Activated B cell treated with CpG ODN at 0.5 μM for 24 hours (primary cell): ENCODE results near the gene ANAPC2. TPM values are rescaled to one million over a fixed set of nuclear protein-coding genes. Genes with fewer than 3 reads are reported as not detected.

Source experiments
- ATAC-seq: fragments of 200-7000 bp; cut with Tn5 transposase; one replicate; pipeline ENCODE4 v1.10.0; 2021; ENCODE audit warnings: low read depth, mild to moderate bottlenecking, moderate library complexity
- CTCF ChIA-PET: fragments of 350-600 bp; sonication (Branson Sonifier 250); formaldehyde crosslinking; loops from one replicate; lab custom pipeline; 2021; ENCODE audit warnings: antibody characterized with exemption; lab: Charles Lee
- POLR2A ChIA-PET: fragments of 350-600 bp; sonication (Branson Sonifier 250); formaldehyde crosslinking; loops from one replicate; lab custom pipeline; 2021; ENCODE audit warnings: antibody characterized with exemption; lab: Charles Lee
- DNase-seq: peaks from one replicate; pipeline ENCODE4 v3.0.0; 2022
- H3K27ac Mint-ChIP-seq: one replicate; pipeline ENCODE4 v1.8.0; 2020; ENCODE audit warnings: mixed read lengths
- H3K27me3 Mint-ChIP-seq: one replicate; pipeline ENCODE4 v1.8.0; 2021; ENCODE audit warnings: mixed read lengths
- H3K36me3 Mint-ChIP-seq: one replicate; pipeline ENCODE4 v1.8.0; 2021; ENCODE audit warnings: low read depth, mixed read lengths
- H3K4me1 Mint-ChIP-seq: one replicate; pipeline ENCODE4 v1.8.0; 2021; ENCODE audit warnings: mixed read lengths
- H3K4me3 Mint-ChIP-seq: one replicate; pipeline ENCODE4 v1.8.0; 2020; ENCODE audit warnings: mild to moderate bottlenecking, mixed read lengths
- H3K9me3 Mint-ChIP-seq: one replicate; pipeline ENCODE4 v1.8.0; 2020; ENCODE audit warnings: mixed read lengths
- intact Hi-C: fragments of 100-400 bp; cut with micrococcal nuclease; formaldehyde crosslinking; loops from one replicate; pipeline ENCODE4 v1.15.1; 2024
- total RNA-seq: library from RNA; stranded (reverse); gene quantifications from 2 replicates; pipeline ENCODE4 v1.2.3, GENCODE V29; 2022
- TF ChIP-seq, protein P1 (sequence below): fragments of 200-600 bp; IDR thresholded peaks from one replicate; pipeline ENCODE4 v1.8.0; 2022; ENCODE audit warnings: antibody characterized with exemption, mild to moderate bottlenecking

Gene ANAPC2
- total RNA-seq, 1 donor from 2014 or later: 93.9 TPM

DNA sequence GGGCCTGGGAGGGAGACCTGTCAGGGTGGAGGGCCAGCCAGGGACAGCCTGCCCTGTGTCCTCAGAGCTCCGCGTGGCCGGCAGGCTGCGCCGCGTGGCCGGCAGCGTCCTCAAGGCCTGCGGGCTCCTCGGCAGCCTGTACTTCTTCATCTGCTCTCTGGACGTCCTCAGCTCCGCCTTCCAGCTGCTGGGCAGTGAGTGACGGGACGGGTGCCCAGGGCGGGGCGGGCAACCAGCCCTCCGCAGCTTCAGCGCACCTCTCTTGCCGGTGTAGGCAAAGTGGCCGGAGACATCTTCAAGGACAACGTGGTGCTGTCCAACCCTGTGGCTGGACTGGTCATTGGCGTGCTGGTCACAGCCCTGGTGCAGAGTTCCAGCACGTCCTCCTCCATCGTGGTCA, 44.1 kb upstream of the ANAPC2 start:
- H3K36me3 Mint-ChIP-seq: no peaks in the 10 kb centered on the region
- H3K4me1 Mint-ChIP-seq: peaks cover 30% of the 10 kb centered on the region
- ChIA-PET CTCF (no interaction called here), POLR2A (interaction anchor here (0.6 kb wide), 1 partner anchor 112 kb away, joined by 4 read pairs; no protein-coding TSS in a partner anchor)
- DNase-seq (no peak), ATAC-seq (no peak)
- peaks cover 2% of the 10 kb centered on the region for H3K27me3 Mint-ChIP-seq
- H3K9me3 Mint-ChIP-seq: no peaks in the 10 kb centered on the region
- no peak overlapping the region for H3K27ac Mint-ChIP-seq
- intact Hi-C loops: no loop called here
- TF ChIP-seq, protein P1, sequence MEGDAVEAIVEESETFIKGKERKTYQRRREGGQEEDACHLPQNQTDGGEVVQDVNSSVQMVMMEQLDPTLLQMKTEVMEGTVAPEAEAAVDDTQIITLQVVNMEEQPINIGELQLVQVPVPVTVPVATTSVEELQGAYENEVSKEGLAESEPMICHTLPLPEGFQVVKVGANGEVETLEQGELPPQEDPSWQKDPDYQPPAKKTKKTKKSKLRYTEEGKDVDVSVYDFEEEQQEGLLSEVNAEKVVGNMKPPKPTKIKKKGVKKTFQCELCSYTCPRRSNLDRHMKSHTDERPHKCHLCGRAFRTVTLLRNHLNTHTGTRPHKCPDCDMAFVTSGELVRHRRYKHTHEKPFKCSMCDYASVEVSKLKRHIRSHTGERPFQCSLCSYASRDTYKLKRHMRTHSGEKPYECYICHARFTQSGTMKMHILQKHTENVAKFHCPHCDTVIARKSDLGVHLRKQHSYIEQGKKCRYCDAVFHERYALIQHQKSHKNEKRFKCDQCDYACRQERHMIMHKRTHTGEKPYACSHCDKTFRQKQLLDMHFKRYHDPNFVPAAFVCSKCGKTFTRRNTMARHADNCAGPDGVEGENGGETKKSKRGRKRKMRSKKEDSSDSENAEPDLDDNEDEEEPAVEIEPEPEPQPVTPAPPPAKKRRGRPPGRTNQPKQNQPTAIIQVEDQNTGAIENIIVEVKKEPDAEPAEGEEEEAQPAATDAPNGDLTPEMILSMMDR: no peak
- H3K4me3 Mint-ChIP-seq: no peak overlapping the region

DNA sequence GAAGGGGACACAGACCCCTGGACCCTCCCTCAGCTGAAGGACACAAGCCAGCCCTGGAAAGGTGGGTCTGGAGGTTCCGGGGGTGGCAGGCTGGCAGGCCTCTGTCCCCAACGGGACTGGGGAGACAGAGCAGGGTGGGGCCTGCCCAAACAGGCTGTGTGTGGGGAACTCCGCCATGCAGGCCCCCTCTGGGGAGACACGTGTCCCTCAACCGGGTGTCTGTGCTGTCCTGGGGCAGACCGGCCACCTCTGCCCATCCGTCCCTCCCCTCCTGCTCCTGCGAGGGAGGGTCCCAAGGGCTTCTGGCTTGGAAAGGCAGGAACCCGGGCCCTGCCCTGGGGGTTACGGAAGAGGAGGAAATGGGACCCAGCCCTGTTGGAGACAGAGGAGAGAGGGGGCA, 43.7 kb upstream of the ANAPC2 start:
- peaks cover 31% of the 10 kb centered on the region for H3K4me1 Mint-ChIP-seq

DNA sequence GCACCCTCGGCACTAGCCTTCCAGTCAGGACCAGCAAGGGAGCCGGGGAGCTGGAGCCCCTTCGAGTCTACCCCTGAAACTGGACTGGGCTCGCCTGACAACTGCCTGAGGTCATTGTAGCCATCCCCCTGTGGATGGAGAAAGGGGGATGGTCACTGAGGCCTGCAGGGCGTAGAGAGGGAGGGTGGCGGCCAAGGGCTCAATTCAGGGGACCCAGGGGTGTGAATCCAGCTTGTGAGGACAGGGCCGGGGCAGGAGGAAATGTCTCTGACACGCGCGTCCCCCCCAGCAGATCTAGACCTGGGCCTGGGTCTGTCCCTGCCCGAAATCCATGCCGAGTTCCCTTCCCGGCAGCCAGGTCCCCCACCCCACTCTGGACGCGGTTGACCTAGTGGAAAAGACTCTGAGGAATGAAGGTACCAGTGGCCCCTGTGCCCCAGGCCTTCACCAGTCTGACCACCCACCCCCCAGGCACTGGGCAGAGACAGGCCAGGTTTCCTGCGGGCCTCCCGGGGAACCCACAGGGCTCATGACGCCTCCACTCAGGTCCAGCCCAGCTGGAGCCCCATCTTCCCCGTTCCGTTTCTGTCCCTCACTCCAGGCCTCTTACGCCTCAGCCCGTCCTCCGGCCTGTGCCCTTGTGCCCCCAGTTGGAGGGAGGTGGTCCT, 43.1 kb upstream of the ANAPC2 start:
- Mint-ChIP-seq H3K36me3 (no peaks in the 10 kb centered on the region), H3K27ac (no peak overlapping the region), H3K27me3 (peaks cover 2% of the 10 kb centered on the region), H3K4me3 (no peak overlapping the region), H3K9me3 (no peaks in the 10 kb centered on the region), H3K4me1 (peaks cover 25% of the 10 kb centered on the region)
- TF ChIP-seq, protein P1: no peak
- CTCF ChIA-PET: no interaction called here
- no peak for ATAC-seq
- intact Hi-C loops: no loop called here
- POLR2A ChIA-PET: interaction anchor here (0.8 kb wide), 1 partner anchor 9 kb away, joined by 3 read pairs; the partner anchor contains the start of gene TUBB4B
- no peak for DNase-seq

More for the DNA sequence above, 43.7 kb upstream of the ANAPC2 start:
- no peak for DNase-seq
- TF ChIP-seq, protein P1: no peak
- intact Hi-C loops: no loop called here
- ChIA-PET CTCF (no interaction called here), POLR2A (interaction anchor here (0.6 to 0.8 kb wide), 2 partner anchors 9 to 112 kb away, joined by 3 to 4 read pairs; partner anchors contain the start of gene TUBB4B)
- no peak overlapping the region for H3K4me3 Mint-ChIP-seq
- no peak overlapping the region for H3K27ac Mint-ChIP-seq
- ATAC-seq: no peak
- H3K9me3 Mint-ChIP-seq: no peaks in the 10 kb centered on the region
- H3K36me3 Mint-ChIP-seq: no peaks in the 10 kb centered on the region
- peaks cover 2% of the 10 kb centered on the region for H3K27me3 Mint-ChIP-seq

DNA sequence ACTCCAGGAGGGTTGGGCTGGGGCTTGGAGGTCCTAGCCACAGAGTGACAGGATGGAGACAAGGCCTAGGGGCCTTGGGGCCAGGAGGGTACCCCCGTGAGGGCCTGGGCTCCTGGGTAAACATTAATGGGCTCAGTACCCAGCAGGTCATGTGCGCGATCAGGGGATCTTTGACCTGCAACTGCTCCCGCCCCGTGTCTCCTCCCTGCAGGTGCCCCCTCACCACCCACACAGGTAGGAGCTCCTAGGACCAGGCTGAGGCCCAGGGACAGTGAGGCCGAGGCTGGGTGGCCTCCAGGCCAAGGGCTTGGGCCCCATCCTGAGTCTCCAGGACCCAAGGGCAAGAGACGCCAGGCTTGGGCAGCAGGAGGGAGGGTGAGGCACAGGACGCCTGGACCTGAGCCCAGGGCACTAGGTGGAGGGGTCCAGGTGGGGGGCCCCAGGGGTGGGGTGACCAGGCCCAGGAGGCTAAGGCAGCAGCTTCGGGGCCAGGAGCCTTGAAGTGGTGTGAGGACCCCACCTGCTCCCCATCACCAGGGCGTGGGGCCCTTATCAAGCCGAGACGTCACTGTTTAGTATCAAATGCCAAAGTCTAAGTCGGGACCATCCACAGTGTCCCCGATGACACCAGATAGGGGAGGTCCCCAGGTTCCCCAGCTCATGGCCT, 42.5 kb upstream of the ANAPC2 start, which contains the start of gene SLC34A3:
SLC34A3 (plus strand) TSS at position 197 of the 667 bp plus-strand sequence. CDS start 802 bp downstream, outside the sequence.
- intact Hi-C loops: no loop called here
- Mint-ChIP-seq H3K27me3 (peaks cover 2% of the 10 kb centered on the region), H3K27ac (no peak within 1 kb of the TSS), H3K4me1 (peaks cover 20% of the 10 kb centered on the region), H3K36me3 (no peaks in the 10 kb centered on the region), H3K9me3 (no peaks in the 10 kb centered on the region), H3K4me3 (no peak within 1 kb of the TSS)
- CTCF ChIA-PET: interaction anchor here (1.5 kb wide), 1 partner anchor 202 kb away, joined by 3 read pairs; no protein-coding TSS in a partner anchor
- DNase-seq (no peak), ATAC-seq (no peak)
- POLR2A ChIA-PET: interaction anchor here (0.8 kb wide), 1 partner anchor 10 kb away, joined by 3 read pairs; the partner anchor contains the start of gene TUBB4B
- TF ChIP-seq, protein P1: no peak
